SK-N-SH treated with all-trans-retinoic acid at 6 μM for 48 hours (cell line): ENCODE results near the gene DBN1.

Experiments
- ARNTL ChIP-seq: fragments of 450-650 bp; formaldehyde crosslinking; IDR thresholded peaks from 2 replicates; pipeline ENCODE4 v1.5.0; 2020; ENCODE audit warnings: low read depth, mild to moderate bottlenecking, moderate library complexity, borderline replicate concordance
- CSDC2 ChIP-seq: fragments of 250-450 bp; sonication (Bioruptor Pico); IDR thresholded peaks from 2 replicates; pipeline ENCODE4 v1.5.0; 2020; ENCODE audit warnings: mild to moderate bottlenecking, moderate library complexity
- ESRRG ChIP-seq: fragments of 250-450 bp; sonication (Bioruptor Pico); IDR thresholded peaks from 2 replicates; pipeline ENCODE4 v1.6.1; 2021; ENCODE audit warnings: mild to moderate bottlenecking
- OSR1 ChIP-seq: fragments of 250-450 bp; sonication (Bioruptor Pico); IDR thresholded peaks from 2 replicates; pipeline ENCODE4 v1.8.0; 2022; ENCODE audit warnings: moderate library complexity, mild to moderate bottlenecking, inconsistent platforms
- TCF4 ChIP-seq: fragments of 250-450 bp; sonication (Bioruptor Pico); IDR thresholded peaks from 2 replicates; pipeline ENCODE4 v1.8.0; 2021; ENCODE audit warnings: mild to moderate bottlenecking, moderate library complexity, borderline replicate concordance
- ZC3H10 ChIP-seq: fragments of 250-450 bp; sonication (Bioruptor Pico); IDR thresholded peaks from 2 replicates; pipeline ENCODE4 v1.5.1; 2021; ENCODE audit warnings: mild to moderate bottlenecking, moderate library complexity
- ZFP3 ChIP-seq: fragments of 250-450 bp; sonication (Bioruptor Pico); IDR thresholded peaks from 2 replicates; pipeline ENCODE4 v1.5.0; 2020; ENCODE audit warnings: mild to moderate bottlenecking, moderate library complexity
- ZFP30 ChIP-seq: fragments of 450-650 bp; formaldehyde crosslinking; IDR thresholded peaks from 2 replicates; pipeline ENCODE4 v1.5.0; 2022; ENCODE audit warnings: mild to moderate bottlenecking, moderate library complexity
- ZNF565 ChIP-seq: fragments of 450-650 bp; formaldehyde crosslinking; conservative IDR thresholded peaks from 2 replicates; pipeline ENCODE4 v1.5.0; 2020; ENCODE audit warnings: low read depth, mild to moderate bottlenecking, moderate library complexity
- TF ChIP-seq, protein P1 (sequence below): fragments of 250-450 bp; sonication (Bioruptor Pico); IDR thresholded peaks from 2 replicates; pipeline ENCODE4 v1.5.1; 2021; ENCODE audit warnings: mild to moderate bottlenecking, moderate library complexity
- TF ChIP-seq, protein P2 (sequence below): fragments of 250-450 bp; sonication (Bioruptor Pico); IDR thresholded peaks from 2 replicates; pipeline ENCODE4 v1.8.0; 2020; ENCODE audit warnings: mild to moderate bottlenecking, moderate library complexity, borderline replicate concordance
- TF ChIP-seq, protein P3 (sequence below): fragments of 250-450 bp; sonication (Bioruptor Pico); IDR thresholded peaks from 2 replicates; pipeline ENCODE4 v1.8.0; 2021; ENCODE audit warnings: low read depth, mild to moderate bottlenecking, moderate library complexity, borderline replicate concordance
- TF ChIP-seq, protein P4 (sequence below): fragments of 250-450 bp; sonication (Bioruptor Pico); IDR thresholded peaks from 2 replicates; pipeline ENCODE4 v1.5.1; 2020; ENCODE audit warnings: low read depth, mild to moderate bottlenecking, moderate library complexity

DNA sequence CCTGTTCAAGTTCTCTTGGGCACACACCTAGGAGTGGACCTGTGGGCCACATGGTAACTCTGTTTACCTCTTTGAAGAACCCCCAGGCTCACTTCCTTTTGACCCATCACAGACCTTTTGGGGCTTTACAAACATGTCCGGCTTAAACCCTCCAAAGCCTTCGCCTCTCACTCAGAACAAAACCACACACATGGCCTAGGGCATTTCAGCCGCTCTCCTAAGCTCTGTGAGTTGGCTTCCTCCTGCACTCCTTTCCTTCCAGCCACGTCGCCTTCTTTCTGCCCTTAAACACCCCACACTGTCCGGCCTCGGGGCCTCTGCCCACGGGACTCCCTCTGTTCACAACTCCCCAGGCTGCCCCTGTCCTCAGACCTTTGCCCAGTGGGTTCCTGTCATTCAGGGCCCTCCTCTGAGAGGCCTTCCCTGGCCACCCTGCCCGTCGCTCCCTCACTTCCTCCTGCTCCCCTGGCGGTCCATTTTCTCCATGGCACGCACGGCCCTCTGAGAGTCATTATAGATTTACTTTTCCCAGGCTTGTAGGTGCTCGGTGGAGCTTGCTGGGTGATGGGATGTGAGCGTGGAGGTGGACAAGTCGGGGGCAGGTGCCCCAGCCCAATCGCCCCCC lies 34.3 kb upstream of the DBN1 start:
- no peak for TF ChIP-seq CSDC2 (CRISPR knock-in tag)
- no peak for TF ChIP-seq ESRRG (CRISPR knock-in tag)
- TF ChIP-seq TCF4 (CRISPR knock-in tag) = no peak
- TF ChIP-seq, protein P1, sequence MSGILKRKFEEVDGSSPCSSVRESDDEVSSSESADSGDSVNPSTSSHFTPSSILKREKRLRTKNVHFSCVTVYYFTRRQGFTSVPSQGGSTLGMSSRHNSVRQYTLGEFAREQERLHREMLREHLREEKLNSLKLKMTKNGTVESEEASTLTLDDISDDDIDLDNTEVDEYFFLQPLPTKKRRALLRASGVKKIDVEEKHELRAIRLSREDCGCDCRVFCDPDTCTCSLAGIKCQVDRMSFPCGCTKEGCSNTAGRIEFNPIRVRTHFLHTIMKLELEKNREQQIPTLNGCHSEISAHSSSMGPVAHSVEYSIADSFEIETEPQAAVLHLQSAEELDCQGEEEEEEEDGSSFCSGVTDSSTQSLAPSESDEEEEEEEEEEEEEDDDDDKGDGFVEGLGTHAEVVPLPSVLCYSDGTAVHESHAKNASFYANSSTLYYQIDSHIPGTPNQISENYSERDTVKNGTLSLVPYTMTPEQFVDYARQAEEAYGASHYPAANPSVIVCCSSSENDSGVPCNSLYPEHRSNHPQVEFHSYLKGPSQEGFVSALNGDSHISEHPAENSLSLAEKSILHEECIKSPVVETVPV (CRISPR knock-in tag) = no peak
- TF ChIP-seq ARNTL (CRISPR knock-in tag) = no peak
- no peak for TF ChIP-seq ZC3H10 (CRISPR knock-in tag)
- no peak for TF ChIP-seq ZNF565 (CRISPR knock-in tag)
- TF ChIP-seq ZFP3 (CRISPR knock-in tag) = no peak
- TF ChIP-seq, protein P2, sequence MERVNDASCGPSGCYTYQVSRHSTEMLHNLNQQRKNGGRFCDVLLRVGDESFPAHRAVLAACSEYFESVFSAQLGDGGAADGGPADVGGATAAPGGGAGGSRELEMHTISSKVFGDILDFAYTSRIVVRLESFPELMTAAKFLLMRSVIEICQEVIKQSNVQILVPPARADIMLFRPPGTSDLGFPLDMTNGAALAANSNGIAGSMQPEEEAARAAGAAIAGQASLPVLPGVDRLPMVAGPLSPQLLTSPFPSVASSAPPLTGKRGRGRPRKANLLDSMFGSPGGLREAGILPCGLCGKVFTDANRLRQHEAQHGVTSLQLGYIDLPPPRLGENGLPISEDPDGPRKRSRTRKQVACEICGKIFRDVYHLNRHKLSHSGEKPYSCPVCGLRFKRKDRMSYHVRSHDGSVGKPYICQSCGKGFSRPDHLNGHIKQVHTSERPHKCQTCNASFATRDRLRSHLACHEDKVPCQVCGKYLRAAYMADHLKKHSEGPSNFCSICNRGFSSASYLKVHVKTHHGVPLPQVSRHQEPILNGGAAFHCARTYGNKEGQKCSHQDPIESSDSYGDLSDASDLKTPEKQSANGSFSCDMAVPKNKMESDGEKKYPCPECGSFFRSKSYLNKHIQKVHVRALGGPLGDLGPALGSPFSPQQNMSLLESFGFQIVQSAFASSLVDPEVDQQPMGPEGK = no peak
- TF ChIP-seq ZFP30 (CRISPR knock-in tag) = no peak
- TF ChIP-seq, protein P3, sequence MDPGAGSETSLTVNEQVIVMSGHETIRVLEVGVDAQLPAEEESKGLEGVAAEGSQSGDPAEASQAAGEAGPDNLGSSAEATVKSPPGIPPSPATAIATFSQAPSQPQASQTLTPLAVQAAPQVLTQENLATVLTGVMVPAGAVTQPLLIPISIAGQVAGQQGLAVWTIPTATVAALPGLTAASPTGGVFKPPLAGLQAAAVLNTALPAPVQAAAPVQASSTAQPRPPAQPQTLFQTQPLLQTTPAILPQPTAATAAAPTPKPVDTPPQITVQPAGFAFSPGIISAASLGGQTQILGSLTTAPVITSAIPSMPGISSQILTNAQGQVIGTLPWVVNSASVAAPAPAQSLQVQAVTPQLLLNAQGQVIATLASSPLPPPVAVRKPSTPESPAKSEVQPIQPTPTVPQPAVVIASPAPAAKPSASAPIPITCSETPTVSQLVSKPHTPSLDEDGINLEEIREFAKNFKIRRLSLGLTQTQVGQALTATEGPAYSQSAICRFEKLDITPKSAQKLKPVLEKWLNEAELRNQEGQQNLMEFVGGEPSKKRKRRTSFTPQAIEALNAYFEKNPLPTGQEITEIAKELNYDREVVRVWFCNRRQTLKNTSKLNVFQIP = no peak
- TF ChIP-seq, protein P4, sequence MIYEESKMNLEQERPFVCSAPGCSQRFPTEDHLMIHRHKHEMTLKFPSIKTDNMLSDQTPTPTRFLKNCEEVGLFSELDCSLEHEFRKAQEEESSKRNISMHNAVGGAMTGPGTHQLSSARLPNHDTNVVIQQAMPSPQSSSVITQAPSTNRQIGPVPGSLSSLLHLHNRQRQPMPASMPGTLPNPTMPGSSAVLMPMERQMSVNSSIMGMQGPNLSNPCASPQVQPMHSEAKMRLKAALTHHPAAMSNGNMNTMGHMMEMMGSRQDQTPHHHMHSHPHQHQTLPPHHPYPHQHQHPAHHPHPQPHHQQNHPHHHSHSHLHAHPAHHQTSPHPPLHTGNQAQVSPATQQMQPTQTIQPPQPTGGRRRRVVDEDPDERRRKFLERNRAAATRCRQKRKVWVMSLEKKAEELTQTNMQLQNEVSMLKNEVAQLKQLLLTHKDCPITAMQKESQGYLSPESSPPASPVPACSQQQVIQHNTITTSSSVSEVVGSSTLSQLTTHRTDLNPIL (CRISPR knock-in tag) = no peak
- TF ChIP-seq OSR1 (CRISPR knock-in tag) = no peak
